CD4-positive, alpha-beta T cell treated with Interferon gamma for 1 hour (primary cell): Measurements from ENCODE around the gene TMUB2.
"Not testable (repeated sequence)": the region's sequence is repeated elsewhere in the genome, so short reads cannot be mapped to it uniquely, and the experiment has no call there.

Source experiments
- DNase-seq: peaks from one replicate; pipeline ENCODE4 v3.0.0-alpha.2; 2020

The TMUB2 gene

GRCh38 chr17:44186307-44187130, at the start of gene TMUB2:
Gene TMUB2, plus strand, starts transcription at chr17:44186972. Its CDS starts 737 bp downstream, at chr17:44187709.
- DNase-seq, result peak; percentile 99

- DNase-seq, result peak; percentile 55
These were observed 48.7 kb upstream of the TMUB2 start for GRCh38 chr17:44137891-44138709.

- not testable (repeated sequence) for DNase-seq
These were observed 42.9 kb upstream of the TMUB2 start for GRCh38 chr17:44143921-44144320.

- DNase-seq, result no peak
These were observed 41.6 kb upstream of the TMUB2 start for GRCh38 chr17:44144966-44145739.

GRCh38 chr17:44146375-44147346, 40.1 kb upstream of the TMUB2 start:
- no peak for DNase-seq

GRCh38 chr17:44147812-44148211, 39.0 kb upstream of the TMUB2 start:
- DNase-seq, result no peak

- DNase-seq, result not testable (repeated sequence)
These were observed 37.7 kb upstream of the TMUB2 start for GRCh38 chr17:44149066-44149465.

GRCh38 chr17:44149750-44150329, 36.9 kb upstream of the TMUB2 start:
- DNase-seq, result no peak

- no peak for DNase-seq
These were observed 33.9 kb upstream of the TMUB2 start for GRCh38 chr17:44152875-44153274.

- DNase-seq, result no peak
These were observed 31.3 kb upstream of the TMUB2 start for GRCh38 chr17:44155488-44155887.

GRCh38 chr17:44159519-44160210, 27.1 kb upstream of the TMUB2 start:
- DNase-seq, result no peak

- no peak for DNase-seq
These were observed 22.3 kb upstream of the TMUB2 start for GRCh38 chr17:44164476-44164875.

- DNase-seq, result no peak
These were observed 19.5 kb upstream of the TMUB2 start for GRCh38 chr17:44167181-44167861.

GRCh38 chr17:44170135-44170498, 16.7 kb upstream of the TMUB2 start:
- DNase-seq, result no peak

GRCh38 chr17:44170499-44171201, 16.1 kb upstream of the TMUB2 start, which contains the start of gene ASB16:
Gene ASB16, plus strand, starts transcription at chr17:44170704. Its CDS starts 86 bp downstream, at chr17:44170790.
- no peak for DNase-seq

- no peak for DNase-seq
These were observed 14.8 kb upstream of the TMUB2 start for GRCh38 chr17:44171931-44172455.

GRCh38 chr17:44174427-44174826, 12.3 kb upstream of the TMUB2 start:
- DNase-seq, result no peak

- no peak for DNase-seq
These were observed 10.5 kb upstream of the TMUB2 start for GRCh38 chr17:44176257-44176656.
